Transverse colon (tissue), 4 donors: ENCODE data around the gene YWHAG. TPM values are rescaled to one million over a fixed set of nuclear protein-coding genes. Genes with fewer than 3 reads are reported as not detected.

Source experiments
- DNase-seq: peaks from one replicate; pipeline ENCODE4 v3.0.0-alpha.2; 2019
- H3K27ac ChIP-seq, 4 donors: fragments of 200-600 bp; sonication (generic); 2 replicates each; pipeline ENCODE4 v1.5.1; 2016 to 2018; ENCODE audit warnings: inconsistent platforms in 4 of 4
- H3K27me3 ChIP-seq: fragments of 200-600 bp; sonication (generic); 2 replicates; pipeline ENCODE4 v1.5.1; 2017; ENCODE audit warnings: inconsistent platforms
- H3K36me3 ChIP-seq, 4 donors: fragments of 200-600 bp; sonication (generic); 2 replicates each; pipeline ENCODE4 v1.5.1; 2017 to 2019; ENCODE audit warnings: inconsistent platforms in 4 of 4
- H3K4me1 ChIP-seq, 4 donors: fragments of 200-600 bp; sonication (generic); 2 replicates each; pipeline ENCODE4 v1.5.1; 2017 to 2020; ENCODE audit warnings: inconsistent platforms in 4 of 4
- H3K4me3 ChIP-seq, 4 donors: fragments of 200-600 bp; sonication (generic); 1 replicate in 1 of 4; 2 replicates in 3 of 4; pipeline versions ENCODE4 v1.5.1 to v1.6.1; 2017 to 2019; ENCODE audit warnings: inconsistent platforms in 4 of 4
- H3K9me3 ChIP-seq, 2 donors: fragments of 200-600 bp; sonication (generic); 2 replicates each; pipeline ENCODE4 v1.5.1; 2017 to 2019; ENCODE audit warnings: inconsistent platforms in 2 of 2
- EP300 ChIP-seq: sonication (generic); formaldehyde crosslinking; IDR thresholded peaks from one replicate; pipeline ENCODE4 v1.6.1; 2017; ENCODE audit warnings: antibody characterized with exemption, low read depth
- POLR2A ChIP-seq: fragments of 450-650 bp; IDR thresholded peaks from one replicate; pipeline ENCODE4 v1.6.1; 2016; ENCODE audit warnings: antibody characterized with exemption, mild to moderate bottlenecking, moderate library complexity
- POLR2AphosphoS5 ChIP-seq, 3 donors: sonication (generic); formaldehyde crosslinking; IDR thresholded peaks; one replicate each; pipeline ENCODE4 v1.6.1; 2016; ENCODE audit warnings: antibody characterized with exemption in 3 of 3
- WGBS, 2 donors: methylation state at CpG; one replicate each; pipeline ENCODE4 v1.1.5; 2018; ENCODE audit warnings: low coverage in 1 of 2; 5-methylcytosine and 5-hydroxymethylcytosine counted together
- in situ Hi-C, 4 donors: fragments of 200-750 bp; cut with MboI; loops; one replicate each; pipeline versions ENCODE4 v1.15.0 to v1.15.1; 2017; ENCODE audit warnings: low sequenced_read_pairs in 3 of 4, low pct_ligation_motif_present in 1 of 4, low pct_unique_long_range_greater_than_20kb in 1 of 4
- intact Hi-C: fragments of 100-400 bp; cut with DNase I; formaldehyde crosslinking; loops from one replicate; pipeline ENCODE4 v1.15.1; 2023; ENCODE audit warnings: low total_unique reads
- total RNA-seq, 4 donors: library from RNA; depleted of rRNA; stranded (reverse); fragments of >200 nt; gene quantifications; one replicate each; pipeline ENCODE4 v1.1.0, GENCODE V29; 2016
- TF ChIP-seq, protein P1 (sequence below), 5 experiments: fragments of 200-600 bp in 3 of 5; fragments of 450-650 bp in 2 of 5; sonication (generic) in 3 of 5; IDR thresholded peaks; 1 replicate in 2 of 5; 2 replicates in 3 of 5; pipeline ENCODE4 v1.5.1; 2016 to 2017; ENCODE audit warnings: antibody characterized with exemption in 5 of 5, inconsistent platforms in 3 of 5, mild to moderate bottlenecking in 2 of 5, moderate library complexity in 1 of 5

Gene YWHAG
- total RNA-seq, 4 donors from 2014 or later, result 35.9 to 71.6 (median 48.2) TPM

DNA sequence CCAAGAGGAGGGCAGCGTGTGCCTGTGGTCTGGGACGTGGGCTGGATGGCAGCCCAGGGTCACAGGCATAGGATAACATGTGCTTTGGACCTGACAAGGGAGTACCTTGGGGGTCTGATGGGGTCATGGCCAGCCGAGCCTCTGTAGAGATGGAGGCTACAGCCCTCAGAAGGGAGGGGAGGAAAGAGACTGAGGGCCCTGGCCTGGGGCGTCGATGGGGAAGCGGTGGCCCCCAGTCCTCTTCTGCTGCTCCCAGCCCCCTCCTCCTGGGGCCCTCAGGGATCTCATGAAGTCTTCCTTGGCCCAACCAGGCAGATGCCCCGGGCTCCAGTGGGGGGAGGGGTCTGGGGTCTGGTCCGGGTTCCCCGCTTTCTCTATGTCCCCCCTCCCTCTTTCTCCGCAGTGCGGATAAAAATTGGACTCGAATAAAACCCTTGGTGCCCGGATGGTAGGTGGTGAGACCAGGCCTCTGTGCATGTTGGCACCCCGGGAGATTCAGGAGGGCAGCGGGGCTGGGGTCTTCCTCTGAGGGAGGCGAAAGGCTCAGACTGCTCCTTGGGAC is 71.9 kb downstream of the YWHAG start:
- in situ Hi-C loops, result no loop called here
- intact Hi-C loops, result no loop called here
- Histone ChIP-seq H3K27ac (no peak overlapping the region), H3K4me1 (peaks cover 6 to 25% (median 22%) of the 10 kb centered on the region in 4 donors), H3K4me3 (no peak overlapping the region), H3K36me3 (no peaks in the 10 kb centered on the region), H3K9me3 (no peaks in the 10 kb centered on the region), H3K27me3 (peaks cover 38% of the 10 kb centered on the region)
- no peak for DNase-seq
- TF ChIP-seq POLR2A (no peak), EP300 (no peak), POLR2AphosphoS5 (IDR thresholded peaks at IDR 0.05) (no peak)
- TF ChIP-seq, protein P1, sequence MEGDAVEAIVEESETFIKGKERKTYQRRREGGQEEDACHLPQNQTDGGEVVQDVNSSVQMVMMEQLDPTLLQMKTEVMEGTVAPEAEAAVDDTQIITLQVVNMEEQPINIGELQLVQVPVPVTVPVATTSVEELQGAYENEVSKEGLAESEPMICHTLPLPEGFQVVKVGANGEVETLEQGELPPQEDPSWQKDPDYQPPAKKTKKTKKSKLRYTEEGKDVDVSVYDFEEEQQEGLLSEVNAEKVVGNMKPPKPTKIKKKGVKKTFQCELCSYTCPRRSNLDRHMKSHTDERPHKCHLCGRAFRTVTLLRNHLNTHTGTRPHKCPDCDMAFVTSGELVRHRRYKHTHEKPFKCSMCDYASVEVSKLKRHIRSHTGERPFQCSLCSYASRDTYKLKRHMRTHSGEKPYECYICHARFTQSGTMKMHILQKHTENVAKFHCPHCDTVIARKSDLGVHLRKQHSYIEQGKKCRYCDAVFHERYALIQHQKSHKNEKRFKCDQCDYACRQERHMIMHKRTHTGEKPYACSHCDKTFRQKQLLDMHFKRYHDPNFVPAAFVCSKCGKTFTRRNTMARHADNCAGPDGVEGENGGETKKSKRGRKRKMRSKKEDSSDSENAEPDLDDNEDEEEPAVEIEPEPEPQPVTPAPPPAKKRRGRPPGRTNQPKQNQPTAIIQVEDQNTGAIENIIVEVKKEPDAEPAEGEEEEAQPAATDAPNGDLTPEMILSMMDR (IDR thresholded peaks at IDR 0.05), result no peak
- WGBS, 2 donors, result 89% methylated on average over 16 of the region's 16 CpGs; no CpG with 5 or more reads in 1 of the 2 donors

DNA sequence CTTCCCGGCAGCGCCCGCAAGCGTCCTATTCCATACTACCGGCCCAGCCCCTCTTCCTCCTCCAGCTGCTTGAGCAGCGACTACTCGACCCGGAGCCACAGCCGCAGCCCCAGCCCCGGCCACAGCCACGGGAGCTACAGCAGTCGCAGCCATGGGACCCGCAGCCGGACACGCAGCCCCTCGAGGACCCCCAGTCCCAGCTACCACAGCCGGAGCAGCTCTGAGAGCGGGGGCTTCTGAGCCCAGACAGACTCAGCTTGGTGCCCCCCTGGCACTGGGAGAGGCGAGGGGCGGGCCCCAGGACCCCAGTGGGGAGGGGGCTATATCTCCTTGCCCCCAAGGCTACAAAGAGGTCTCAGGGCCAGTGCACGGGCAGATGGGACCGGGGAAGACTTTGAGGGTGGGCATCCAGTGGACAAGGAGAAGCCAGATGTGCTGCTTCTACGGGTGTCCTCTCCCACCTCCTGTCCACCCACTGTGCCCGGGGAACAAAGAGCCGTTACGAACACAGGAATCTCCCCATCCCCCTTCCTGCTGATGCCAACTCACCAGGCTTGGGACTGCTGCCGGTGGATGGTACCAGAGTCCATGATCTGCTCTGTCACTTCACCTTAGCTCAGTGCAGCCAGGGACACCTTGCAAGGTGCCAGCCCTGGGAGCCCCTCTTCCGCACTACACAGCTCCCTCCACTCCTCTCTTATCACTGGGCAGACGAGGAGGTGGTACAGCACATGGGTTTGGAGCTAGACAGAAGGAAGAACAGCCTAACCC is 73.0 kb downstream of the YWHAG start:
- TF ChIP-seq POLR2A, result no peak
- no peak for TF ChIP-seq POLR2AphosphoS5 (IDR thresholded peaks at IDR 0.05)
- no peak for TF ChIP-seq EP300
- TF ChIP-seq, protein P1 (IDR thresholded peaks at IDR 0.05), result no peak
- 83% methylated on average over 25 of the region's 29 CpGs; no CpG with 5 or more reads in 1 of the 2 donors for WGBS, 2 donors
- H3K27ac ChIP-seq, result no peak overlapping the region
- no peak for DNase-seq
- peaks cover 5 to 25% (median 17%) of the 10 kb centered on the region in 4 donors for H3K4me1 ChIP-seq
- intact Hi-C loops (no loop called here), in situ Hi-C loops (no loop called here)
- H3K27me3 ChIP-seq, result peaks cover 48% of the 10 kb centered on the region
- H3K4me3 ChIP-seq, result no peak overlapping the region
- H3K9me3 ChIP-seq, result no peaks in the 10 kb centered on the region
- no peaks in the 10 kb centered on the region for H3K36me3 ChIP-seq

DNA sequence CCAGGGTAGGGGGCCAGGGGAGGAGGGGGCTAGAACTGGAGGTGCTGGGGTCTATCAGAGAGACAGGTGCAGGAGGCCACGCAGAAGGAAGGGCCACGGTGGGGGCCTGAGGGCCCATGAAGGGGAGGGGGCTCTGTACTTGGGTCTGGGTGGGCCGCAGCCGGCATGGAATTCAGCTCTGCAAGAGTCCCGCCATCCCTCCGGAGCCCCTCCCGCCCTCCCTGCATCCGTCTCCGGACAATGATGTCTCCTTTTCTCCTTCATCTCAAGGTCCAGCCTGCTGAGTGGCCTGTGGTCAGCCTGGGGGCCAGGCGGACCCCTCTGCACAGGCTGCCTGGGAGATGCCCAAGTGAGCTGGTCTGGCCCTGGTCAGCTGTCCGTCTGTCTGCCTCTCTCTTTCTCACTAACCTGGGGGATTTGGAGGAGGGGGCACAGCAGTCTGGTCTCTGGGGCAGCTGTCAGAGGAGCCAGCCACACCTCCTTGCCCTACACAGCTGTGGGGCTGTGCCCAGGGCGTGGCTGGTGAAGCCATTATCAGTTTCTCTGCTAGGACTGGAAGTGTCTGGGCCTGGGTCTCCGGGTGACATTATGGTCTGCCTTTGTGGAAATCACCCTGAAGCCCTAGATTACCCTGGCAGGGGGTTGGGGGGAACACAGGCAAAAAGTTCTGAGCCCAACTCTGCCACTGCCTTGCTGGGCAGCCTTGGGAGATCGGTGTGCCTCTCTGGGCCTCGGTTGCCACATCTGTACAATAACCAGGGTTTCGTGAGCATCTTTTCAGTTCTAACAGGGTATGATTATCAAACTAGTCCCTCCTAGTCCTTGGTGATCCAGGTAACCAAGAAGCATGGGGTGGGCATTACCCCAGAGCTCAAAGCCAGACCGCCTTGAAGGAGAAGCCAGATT is 75.3 kb downstream of the YWHAG start:
- H3K27ac ChIP-seq, result no peak overlapping the region
- H3K36me3 ChIP-seq, result no peaks in the 10 kb centered on the region
- TF ChIP-seq POLR2AphosphoS5 (IDR thresholded peaks at IDR 0.05) (no peak), EP300 (no peak), POLR2A (no peak)
- TF ChIP-seq, protein P1 (IDR thresholded peaks at IDR 0.05), result no peak
- WGBS, 2 donors, result 64 to 97% methylated on average over 4 to 17 of the region's 17 CpGs
- intact Hi-C loops, result no loop called here
- peak overlapping the region in 1 of 4 donors; percentile 42 for H3K4me3 ChIP-seq
- in situ Hi-C loops, result no loop called here
- H3K27me3 ChIP-seq, result peaks cover 68% of the 10 kb centered on the region
- H3K9me3 ChIP-seq, result no peaks in the 10 kb centered on the region
- no peak for DNase-seq
- peaks cover 5 to 28% (median 17%) of the 10 kb centered on the region in 4 donors for H3K4me1 ChIP-seq
